ENCODE measurements around the gene CBR3. TPM values are rescaled to one million over a fixed set of nuclear protein-coding genes. Genes with fewer than 3 reads are reported as not detected.

The CBR3 gene
- total and polyA plus RNA-seq, 9 of the 15 experiments (the other 6 are each of a cell fraction or from before 2014, with no cell fraction given), result not detected

DNA sequence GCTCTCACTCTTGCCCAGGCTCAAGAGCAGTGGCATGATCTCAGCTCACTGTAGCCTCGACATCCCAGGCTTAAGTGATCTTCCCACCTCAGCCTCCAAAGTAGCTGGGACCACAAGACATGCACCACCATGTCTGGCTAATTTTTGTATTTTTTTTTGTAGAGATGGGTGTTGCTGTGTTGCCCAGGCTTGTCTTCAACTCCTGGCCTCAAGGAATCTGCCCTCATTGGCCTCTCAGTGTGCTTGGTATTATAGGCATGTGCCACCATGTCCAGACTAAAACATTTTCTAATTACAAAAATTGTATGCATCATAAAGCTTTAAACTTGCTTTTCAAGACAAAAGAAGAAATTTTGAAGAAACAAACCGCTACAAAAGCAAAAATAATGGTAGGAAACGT lies 44.9 kb upstream of the CBR3 start (continued):
- TF ChIP-seq MEF2A (IDR thresholded peaks at IDR 0.05; ENCODE audit: control insufficient read depth, low read depth, low read length), result no peak

GRCh38 chr21:36092681-36093080 lies 42.2 kb upstream of the CBR3 start:
- Histone ChIP-seq H3K27me3 (ENCODE audit: control insufficient read depth in 2 of 2, insufficient read depth in 2 of 2, low read length in 2 of 2) (no peaks in the 10 kb centered on the region), H3K36me3 (ENCODE audit: control insufficient read depth, insufficient read depth, low read length) (no peaks in the 10 kb centered on the region), H3K9me1 (ENCODE audit: control insufficient read depth, insufficient read depth, low read length) (no peaks in the 10 kb centered on the region), H2AFZ (ENCODE audit: low read depth, low read length) (no peak overlapping the region), H3K9ac (ENCODE audit: insufficient read depth in 1 of 2, low read depth in 2 of 2, low read length in 2 of 2) (no peak overlapping the region), H3K27ac (ENCODE audit: extremely low read depth, low read depth, low read length) (no peak overlapping the region), H3K4me2 (ENCODE audit: insufficient read depth, low read length) (no peak overlapping the region), H3K9me3 (replicated peaks; ENCODE audit: control insufficient read depth, insufficient read depth, low read depth, low read length) (peaks cover 8% of the 10 kb centered on the region), H3K4me1 (replicated peaks in 1 of 2; ENCODE audit: control insufficient read depth in 2 of 2, insufficient read depth in 2 of 2, low read length in 2 of 2) (no peaks in the 10 kb centered on the region; a peak in 2 of 5 replicates), H3K79me2 (ENCODE audit: control insufficient read depth, insufficient read depth, low read length) (no peaks in the 10 kb centered on the region), H3K4me3 (no peak overlapping the region), H4K20me1 (replicated peaks; ENCODE audit: control insufficient read depth, insufficient read depth, low read length) (no peaks in the 10 kb centered on the region)
- ChIA-PET CTCF (ENCODE audit: low intra/inter-chr PET ratio) (no interaction called here), POLR2A (no interaction called here)
- peak in 1 of 4 experiments; percentile 3 for DNase-seq (ENCODE audit: extremely low read depth in 1 of 4, low spot score in 3 of 4)
- in situ Hi-C loops (cut with MboI), result no loop called here
- intact Hi-C loops (cut with micrococcal nuclease), result no loop called here
- ATAC-seq, result no peak
- BruUV-seq (replicated peaks), result no TSS peak
- FAIRE-seq, result no peak
- TF ChIP-seq, protein P1, sequence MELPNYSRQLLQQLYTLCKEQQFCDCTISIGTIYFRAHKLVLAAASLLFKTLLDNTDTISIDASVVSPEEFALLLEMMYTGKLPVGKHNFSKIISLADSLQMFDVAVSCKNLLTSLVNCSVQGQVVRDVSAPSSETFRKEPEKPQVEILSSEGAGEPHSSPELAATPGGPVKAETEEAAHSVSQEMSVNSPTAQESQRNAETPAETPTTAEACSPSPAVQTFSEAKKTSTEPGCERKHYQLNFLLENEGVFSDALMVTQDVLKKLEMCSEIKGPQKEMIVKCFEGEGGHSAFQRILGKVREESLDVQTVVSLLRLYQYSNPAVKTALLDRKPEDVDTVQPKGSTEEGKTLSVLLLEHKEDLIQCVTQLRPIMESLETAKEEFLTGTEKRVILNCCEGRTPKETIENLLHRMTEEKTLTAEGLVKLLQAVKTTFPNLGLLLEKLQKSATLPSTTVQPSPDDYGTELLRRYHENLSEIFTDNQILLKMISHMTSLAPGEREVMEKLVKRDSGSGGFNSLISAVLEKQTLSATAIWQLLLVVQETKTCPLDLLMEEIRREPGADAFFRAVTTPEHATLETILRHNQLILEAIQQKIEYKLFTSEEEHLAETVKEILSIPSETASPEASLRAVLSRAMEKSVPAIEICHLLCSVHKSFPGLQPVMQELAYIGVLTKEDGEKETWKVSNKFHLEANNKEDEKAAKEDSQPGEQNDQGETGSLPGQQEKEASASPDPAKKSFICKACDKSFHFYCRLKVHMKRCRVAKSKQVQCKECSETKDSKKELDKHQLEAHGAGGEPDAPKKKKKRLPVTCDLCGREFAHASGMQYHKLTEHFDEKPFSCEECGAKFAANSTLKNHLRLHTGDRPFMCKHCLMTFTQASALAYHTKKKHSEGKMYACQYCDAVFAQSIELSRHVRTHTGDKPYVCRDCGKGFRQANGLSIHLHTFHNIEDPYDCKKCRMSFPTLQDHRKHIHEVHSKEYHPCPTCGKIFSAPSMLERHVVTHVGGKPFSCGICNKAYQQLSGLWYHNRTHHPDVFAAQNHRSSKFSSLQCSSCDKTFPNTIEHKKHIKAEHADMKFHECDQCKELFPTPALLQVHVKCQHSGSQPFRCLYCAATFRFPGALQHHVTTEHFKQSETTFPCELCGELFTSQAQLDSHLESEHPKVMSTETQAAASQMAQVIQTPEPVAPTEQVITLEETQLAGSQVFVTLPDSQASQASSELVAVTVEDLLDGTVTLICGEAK (IDR thresholded peaks at IDR 0.05), result no peak
- TF ChIP-seq, protein P1 (CRISPR knock-in tag; IDR thresholded peaks at IDR 0.05), result no peak
- no peak for TF ChIP-seq CTBP1 (IDR thresholded peaks at IDR 0.05; ENCODE audit: borderline replicate concordance)
- TF ChIP-seq ZNF12 (CRISPR knock-in tag; IDR thresholded peaks at IDR 0.05), result no peak
- TF ChIP-seq ZNF146 (CRISPR knock-in tag; IDR thresholded peaks at IDR 0.05; ENCODE audit: unreplicated experiment), result no peak
- TF ChIP-seq ARID2 (IDR thresholded peaks at IDR 0.05), result no peak
- TF ChIP-seq, protein P2, sequence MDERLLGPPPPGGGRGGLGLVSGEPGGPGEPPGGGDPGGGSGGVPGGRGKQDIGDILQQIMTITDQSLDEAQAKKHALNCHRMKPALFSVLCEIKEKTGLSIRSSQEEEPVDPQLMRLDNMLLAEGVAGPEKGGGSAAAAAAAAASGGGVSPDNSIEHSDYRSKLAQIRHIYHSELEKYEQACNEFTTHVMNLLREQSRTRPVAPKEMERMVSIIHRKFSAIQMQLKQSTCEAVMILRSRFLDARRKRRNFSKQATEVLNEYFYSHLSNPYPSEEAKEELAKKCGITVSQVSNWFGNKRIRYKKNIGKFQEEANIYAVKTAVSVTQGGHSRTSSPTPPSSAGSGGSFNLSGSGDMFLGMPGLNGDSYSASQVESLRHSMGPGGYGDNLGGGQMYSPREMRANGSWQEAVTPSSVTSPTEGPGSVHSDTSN (CRISPR knock-in tag; IDR thresholded peaks at IDR 0.05; ENCODE audit: low read depth), result no peak
- TF ChIP-seq, protein P2 (tag; conservative IDR thresholded peaks at IDR 0.05; ENCODE audit: low read depth), result no peak
- TF ChIP-seq, protein P3, sequence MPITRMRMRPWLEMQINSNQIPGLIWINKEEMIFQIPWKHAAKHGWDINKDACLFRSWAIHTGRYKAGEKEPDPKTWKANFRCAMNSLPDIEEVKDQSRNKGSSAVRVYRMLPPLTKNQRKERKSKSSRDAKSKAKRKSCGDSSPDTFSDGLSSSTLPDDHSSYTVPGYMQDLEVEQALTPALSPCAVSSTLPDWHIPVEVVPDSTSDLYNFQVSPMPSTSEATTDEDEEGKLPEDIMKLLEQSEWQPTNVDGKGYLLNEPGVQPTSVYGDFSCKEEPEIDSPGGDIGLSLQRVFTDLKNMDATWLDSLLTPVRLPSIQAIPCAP (CRISPR knock-in tag; IDR thresholded peaks at IDR 0.05; ENCODE audit: borderline replicate concordance), result no peak

Measured in K562 (cell line).